Neural cell (in vitro differentiated cells): Measurements from ENCODE around the gene LTBP1. TPM values are rescaled to one million over a fixed set of nuclear protein-coding genes. Genes with fewer than 3 reads are reported as not detected.

Source experiments
- H2AFZ ChIP-seq: fragments of 200-600, 300-800 bp; sonication (generic), shearing (Covaris generic); 2 replicates; pipeline ENCODE4 v1.6.0; 2014; ENCODE audit warnings: low read depth, mild to moderate bottlenecking, antibody characterized with exemption, low read length, moderate library complexity
- H3F3A ChIP-seq: fragments of 200-600 bp; shearing (Covaris generic); 2 replicates; pipeline ENCODE4 v1.6.1; 2016; ENCODE audit warnings: mild to moderate bottlenecking, moderate library complexity, mixed read lengths, antibody characterized with exemption, low read length; ENCODE audit not compliant: insufficient read depth, poor library complexity, severe bottlenecking
- H3K27ac ChIP-seq: fragments of 200-600, 300-800 bp; sonication (generic), shearing (Covaris generic); 2 replicates; pipeline ENCODE4 v1.5.1; 2014; ENCODE audit warnings: mild to moderate bottlenecking, low read length, moderate library complexity
- H3K27me3 ChIP-seq: fragments of 300-800, 200-600 bp; sonication (generic), shearing (Covaris generic); 2 replicates; pipeline ENCODE4 v1.6.0; 2014; ENCODE audit warnings: mild to moderate bottlenecking, low read depth, low read length, moderate library complexity; ENCODE audit not compliant: insufficient read depth
- H3K36me3 ChIP-seq: fragments of 300-800, 200-600 bp; sonication (generic), shearing (Covaris generic); 2 replicates; pipeline ENCODE4 v1.5.1; 2014; ENCODE audit warnings: mild to moderate bottlenecking, antibody characterized with exemption, low read length, moderate library complexity; ENCODE audit not compliant: insufficient read depth
- H3K4me2 ChIP-seq: fragments of 300-800, 200-600 bp; sonication (generic), shearing (Covaris generic); 2 replicates; pipeline ENCODE4 v1.6.0; 2014; ENCODE audit warnings: mild to moderate bottlenecking, low read length
- H3K4me3 ChIP-seq: fragments of 300-800, 200-600 bp; sonication (generic), shearing (Covaris generic); 2 replicates; pipeline ENCODE4 v1.5.1; 2014; ENCODE audit warnings: mild to moderate bottlenecking, low read length, moderate library complexity
- H3K79me2 ChIP-seq: fragments of 200-600 bp; shearing (Covaris generic); replicated peaks from 2 replicates; pipeline ENCODE4 v1.6.0; 2014; ENCODE audit warnings: mild to moderate bottlenecking, low read length, moderate library complexity; ENCODE audit not compliant: insufficient read depth
- H3K9ac ChIP-seq: fragments of 300-800, 200-600 bp; sonication (generic), shearing (Covaris generic); 2 replicates; pipeline ENCODE4 v1.6.1; 2016; ENCODE audit warnings: mild to moderate bottlenecking, low read length, mixed read lengths
- H3K9me2 ChIP-seq: fragments of 200-600 bp; shearing (Covaris generic); 2 replicates; pipeline ENCODE4 v1.6.1; 2016; ENCODE audit warnings: mild to moderate bottlenecking, low read length, mixed read lengths; ENCODE audit not compliant: insufficient read depth
- H3K9me3 ChIP-seq: fragments of 200-600, 300-800 bp; sonication (generic), shearing (Covaris generic); 2 replicates; pipeline ENCODE4 v1.6.1; 2016; ENCODE audit warnings: mild to moderate bottlenecking, mixed run types, low read length, moderate library complexity, mixed read lengths
- H4K20me1 ChIP-seq: fragments of 200-600 bp; shearing (Covaris generic); 2 replicates; pipeline ENCODE4 v1.6.1; 2016; ENCODE audit warnings: mild to moderate bottlenecking, mixed run types; ENCODE audit not compliant: insufficient read depth
- EP300 ChIP-seq: fragments of 450-650 bp; conservative IDR thresholded peaks from 2 replicates; pipeline ENCODE4 v1.6.1; 2014; ENCODE audit warnings: antibody characterized with exemption, mild to moderate bottlenecking, moderate library complexity; ENCODE audit not compliant: poor library complexity, severe bottlenecking
- EZH2 ChIP-seq: fragments of 200-600, 300-800 bp; shearing (Covaris generic), sonication (generic); IDR thresholded peaks from 2 replicates; pipeline ENCODE4 v1.6.1; 2014; ENCODE audit warnings: antibody characterized with exemption, low read length, borderline replicate concordance, mild to moderate bottlenecking; ENCODE audit not compliant: insufficient read depth, poor library complexity, severe bottlenecking
- MXI1 ChIP-seq: fragments of 450-650 bp; conservative IDR thresholded peaks from 2 replicates; pipeline ENCODE4 v1.6.1; 2014; ENCODE audit warnings: antibody characterized with exemption, mild to moderate bottlenecking; ENCODE audit not compliant: poor library complexity, severe bottlenecking
- POLR2AphosphoS5 ChIP-seq: IDR thresholded peaks from 2 replicates; pipeline ENCODE4 v1.6.1; 2012
- RAD21 ChIP-seq: fragments of 450-650 bp; conservative IDR thresholded peaks from 2 replicates; pipeline ENCODE4 v1.6.1; 2014; ENCODE audit warnings: antibody characterized with exemption, mild to moderate bottlenecking, moderate library complexity
- SMC3 ChIP-seq: fragments of 450-650 bp; conservative IDR thresholded peaks from 2 replicates; pipeline ENCODE4 v1.6.1; 2014; ENCODE audit warnings: antibody characterized with exemption, mild to moderate bottlenecking, moderate library complexity; ENCODE audit not compliant: poor library complexity
- TAF1 ChIP-seq: IDR thresholded peaks from 2 replicates; pipeline ENCODE4 v1.6.1; 2012; ENCODE audit warnings: low read depth
- polyA plus RNA-seq: library from polyadenylated mRNA; depleted of rRNA; stranded (reverse); fragments of >200 nt; gene quantifications from 2 replicates; pipeline ENCODE4 v1.2.3, GENCODE V29; 2014
- TF ChIP-seq, protein P1 (sequence below): IDR thresholded peaks from 2 replicates; pipeline ENCODE4 v1.6.1; 2012; ENCODE audit warnings: borderline replicate concordance
- TF ChIP-seq, protein P2 (sequence below): fragments of 450-650 bp; IDR thresholded peaks from 2 replicates; pipeline ENCODE4 v1.5.1; 2014; ENCODE audit warnings: antibody characterized with exemption, mild to moderate bottlenecking, moderate library complexity; ENCODE audit not compliant: poor library complexity, severe bottlenecking

The LTBP1 gene
- polyA plus RNA-seq, 1 donor from 2014 or later: 1.8 TPM

DNA sequence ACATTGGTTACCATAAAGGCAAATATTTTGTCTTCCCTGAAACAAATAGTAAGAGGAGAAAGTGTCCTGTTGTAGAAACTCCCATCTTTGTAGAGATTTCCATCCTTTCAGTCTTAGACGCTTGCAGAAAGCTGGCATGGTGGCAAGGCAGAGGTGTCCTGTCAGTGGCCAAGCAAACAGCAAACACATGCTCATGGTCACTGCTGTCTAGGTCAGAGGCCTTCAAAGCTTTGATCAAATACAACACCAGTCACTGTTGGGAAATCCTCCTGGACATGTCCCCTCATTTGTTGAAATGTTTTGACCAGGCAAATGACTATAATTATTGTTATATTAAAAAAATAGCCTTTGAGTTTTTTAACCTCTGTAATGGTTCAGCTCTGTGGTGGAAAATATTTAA, 55.1 kb downstream of the LTBP1 start:
- no peaks in the 10 kb centered on the region for H3K27me3 ChIP-seq
- TF ChIP-seq, protein P1, sequence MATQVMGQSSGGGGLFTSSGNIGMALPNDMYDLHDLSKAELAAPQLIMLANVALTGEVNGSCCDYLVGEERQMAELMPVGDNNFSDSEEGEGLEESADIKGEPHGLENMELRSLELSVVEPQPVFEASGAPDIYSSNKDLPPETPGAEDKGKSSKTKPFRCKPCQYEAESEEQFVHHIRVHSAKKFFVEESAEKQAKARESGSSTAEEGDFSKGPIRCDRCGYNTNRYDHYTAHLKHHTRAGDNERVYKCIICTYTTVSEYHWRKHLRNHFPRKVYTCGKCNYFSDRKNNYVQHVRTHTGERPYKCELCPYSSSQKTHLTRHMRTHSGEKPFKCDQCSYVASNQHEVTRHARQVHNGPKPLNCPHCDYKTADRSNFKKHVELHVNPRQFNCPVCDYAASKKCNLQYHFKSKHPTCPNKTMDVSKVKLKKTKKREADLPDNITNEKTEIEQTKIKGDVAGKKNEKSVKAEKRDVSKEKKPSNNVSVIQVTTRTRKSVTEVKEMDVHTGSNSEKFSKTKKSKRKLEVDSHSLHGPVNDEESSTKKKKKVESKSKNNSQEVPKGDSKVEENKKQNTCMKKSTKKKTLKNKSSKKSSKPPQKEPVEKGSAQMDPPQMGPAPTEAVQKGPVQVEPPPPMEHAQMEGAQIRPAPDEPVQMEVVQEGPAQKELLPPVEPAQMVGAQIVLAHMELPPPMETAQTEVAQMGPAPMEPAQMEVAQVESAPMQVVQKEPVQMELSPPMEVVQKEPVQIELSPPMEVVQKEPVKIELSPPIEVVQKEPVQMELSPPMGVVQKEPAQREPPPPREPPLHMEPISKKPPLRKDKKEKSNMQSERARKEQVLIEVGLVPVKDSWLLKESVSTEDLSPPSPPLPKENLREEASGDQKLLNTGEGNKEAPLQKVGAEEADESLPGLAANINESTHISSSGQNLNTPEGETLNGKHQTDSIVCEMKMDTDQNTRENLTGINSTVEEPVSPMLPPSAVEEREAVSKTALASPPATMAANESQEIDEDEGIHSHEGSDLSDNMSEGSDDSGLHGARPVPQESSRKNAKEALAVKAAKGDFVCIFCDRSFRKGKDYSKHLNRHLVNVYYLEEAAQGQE: no peak
- no peak for TF ChIP-seq EP300
- no peak for TF ChIP-seq TAF1
- TF ChIP-seq MXI1: no peak
- TF ChIP-seq EZH2: no peak
- TF ChIP-seq POLR2AphosphoS5: no peak
- TF ChIP-seq RAD21: no peak
- TF ChIP-seq SMC3: no peak
- TF ChIP-seq, protein P2, sequence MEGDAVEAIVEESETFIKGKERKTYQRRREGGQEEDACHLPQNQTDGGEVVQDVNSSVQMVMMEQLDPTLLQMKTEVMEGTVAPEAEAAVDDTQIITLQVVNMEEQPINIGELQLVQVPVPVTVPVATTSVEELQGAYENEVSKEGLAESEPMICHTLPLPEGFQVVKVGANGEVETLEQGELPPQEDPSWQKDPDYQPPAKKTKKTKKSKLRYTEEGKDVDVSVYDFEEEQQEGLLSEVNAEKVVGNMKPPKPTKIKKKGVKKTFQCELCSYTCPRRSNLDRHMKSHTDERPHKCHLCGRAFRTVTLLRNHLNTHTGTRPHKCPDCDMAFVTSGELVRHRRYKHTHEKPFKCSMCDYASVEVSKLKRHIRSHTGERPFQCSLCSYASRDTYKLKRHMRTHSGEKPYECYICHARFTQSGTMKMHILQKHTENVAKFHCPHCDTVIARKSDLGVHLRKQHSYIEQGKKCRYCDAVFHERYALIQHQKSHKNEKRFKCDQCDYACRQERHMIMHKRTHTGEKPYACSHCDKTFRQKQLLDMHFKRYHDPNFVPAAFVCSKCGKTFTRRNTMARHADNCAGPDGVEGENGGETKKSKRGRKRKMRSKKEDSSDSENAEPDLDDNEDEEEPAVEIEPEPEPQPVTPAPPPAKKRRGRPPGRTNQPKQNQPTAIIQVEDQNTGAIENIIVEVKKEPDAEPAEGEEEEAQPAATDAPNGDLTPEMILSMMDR: no peak
- H3K4me3 ChIP-seq: no peak overlapping the region
- H3K27ac ChIP-seq: no peak overlapping the region
- no peaks in the 10 kb centered on the region for H3K36me3 ChIP-seq
- H3K9me3 ChIP-seq: no peaks in the 10 kb centered on the region
- no peak overlapping the region for H3K4me2 ChIP-seq
- no peaks in the 10 kb centered on the region for H3F3A ChIP-seq
- no peaks in the 10 kb centered on the region for H3K79me2 ChIP-seq
- no peak overlapping the region for H3K9ac ChIP-seq
- H2AFZ ChIP-seq: no peak overlapping the region
- H3K9me2 ChIP-seq: no peaks in the 10 kb centered on the region
- no peaks in the 10 kb centered on the region for H4K20me1 ChIP-seq

DNA sequence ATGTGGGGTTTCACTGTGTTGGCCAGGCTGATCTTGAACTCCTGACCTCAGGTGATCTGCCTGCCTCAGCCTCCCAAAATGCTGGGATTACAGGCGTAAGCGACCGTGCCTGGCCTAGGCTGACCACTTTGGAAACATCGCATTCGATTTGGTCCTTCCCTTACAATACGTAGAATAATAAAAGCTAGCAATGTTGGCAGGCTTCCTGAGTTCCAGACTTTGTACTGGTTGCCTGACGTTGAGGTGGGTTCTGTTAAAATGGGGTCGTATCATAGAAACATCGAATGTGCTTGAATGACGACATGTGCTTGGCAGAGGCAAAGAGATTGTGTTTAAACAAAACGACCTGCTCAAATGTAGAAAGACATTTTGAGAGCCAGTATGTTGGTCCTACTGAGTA, 56.1 kb downstream of the LTBP1 start:
- Histone ChIP-seq H3K79me2 (no peaks in the 10 kb centered on the region), H2AFZ (no peak overlapping the region), H3F3A (no peaks in the 10 kb centered on the region), H3K27me3 (no peaks in the 10 kb centered on the region), H3K4me3 (no peak overlapping the region), H3K4me2 (no peak overlapping the region), H3K9me2 (no peaks in the 10 kb centered on the region), H3K9ac (no peak overlapping the region), H3K36me3 (no peaks in the 10 kb centered on the region), H3K27ac (no peak overlapping the region), H3K9me3 (no peaks in the 10 kb centered on the region), H4K20me1 (no peaks in the 10 kb centered on the region)
- TF ChIP-seq, protein P1: no peak
- TF ChIP-seq MXI1: no peak
